HG03159 (cell line): ENCODE data around the gene CCSER1.
"Not testable (repeated sequence)": the region's sequence is repeated elsewhere in the genome, so short reads cannot be mapped to it uniquely, and the experiment has no call there.

Source experiments
- ATAC-seq: cut with Tn5 transposase; IDR thresholded peaks from one replicate; pipeline ENCODE4 v1.9.1; 2021; ENCODE audit warnings: mild to moderate bottlenecking, moderate library complexity; ENCODE audit not compliant: unreplicated experiment

The CCSER1 gene

DNA sequence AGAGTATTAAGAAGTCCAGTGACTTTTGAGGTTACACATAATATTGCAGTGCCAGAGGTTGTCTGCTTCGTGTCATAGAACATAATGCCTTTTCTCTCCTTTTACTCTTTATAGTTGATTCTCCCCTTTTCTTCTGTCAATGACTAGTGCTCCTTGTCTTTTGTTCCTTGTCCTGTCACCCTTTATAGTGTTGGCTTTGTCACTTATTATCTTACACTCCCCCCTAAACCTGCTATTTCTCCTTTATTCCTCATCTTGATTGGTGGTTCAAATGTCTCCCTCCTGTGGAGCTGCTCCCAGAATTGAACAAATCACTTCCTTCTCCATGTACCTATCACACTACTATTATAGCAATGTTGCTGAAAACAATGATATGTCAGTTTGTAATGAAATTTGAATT is 1320.0 kb downstream of the CCSER1 start:
- no peak for ATAC-seq

DNA sequence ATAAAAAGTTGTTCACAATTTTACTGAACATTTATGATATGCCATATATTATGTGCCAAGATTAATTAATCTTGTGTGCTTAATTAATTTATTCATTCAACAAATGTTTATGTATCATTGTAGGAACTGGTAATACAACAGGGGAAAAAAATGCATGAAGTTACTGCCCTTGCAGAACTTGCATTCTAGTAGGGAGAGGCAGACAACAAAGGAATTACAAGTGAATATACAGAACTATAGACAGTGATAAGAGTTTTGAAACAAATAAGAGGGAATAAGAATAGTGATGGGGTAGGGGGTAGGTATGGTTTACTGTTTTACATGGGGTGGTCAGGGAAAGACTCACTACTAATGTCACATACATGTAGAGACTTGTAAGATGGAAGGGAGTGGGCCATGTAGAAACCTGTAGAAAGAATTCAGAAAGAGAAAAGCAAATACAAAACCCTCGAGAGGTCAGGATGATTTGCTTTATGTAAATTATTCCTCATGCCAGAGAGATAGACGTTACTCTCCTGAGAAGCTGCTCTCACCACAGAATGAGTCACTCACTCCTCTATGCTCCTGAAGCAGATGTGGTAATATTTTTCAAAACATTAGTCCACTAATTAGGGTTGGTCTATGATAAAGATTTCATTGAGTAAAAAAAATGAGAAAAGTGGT is 1321.6 kb downstream of the CCSER1 start:
- no peak for ATAC-seq

DNA sequence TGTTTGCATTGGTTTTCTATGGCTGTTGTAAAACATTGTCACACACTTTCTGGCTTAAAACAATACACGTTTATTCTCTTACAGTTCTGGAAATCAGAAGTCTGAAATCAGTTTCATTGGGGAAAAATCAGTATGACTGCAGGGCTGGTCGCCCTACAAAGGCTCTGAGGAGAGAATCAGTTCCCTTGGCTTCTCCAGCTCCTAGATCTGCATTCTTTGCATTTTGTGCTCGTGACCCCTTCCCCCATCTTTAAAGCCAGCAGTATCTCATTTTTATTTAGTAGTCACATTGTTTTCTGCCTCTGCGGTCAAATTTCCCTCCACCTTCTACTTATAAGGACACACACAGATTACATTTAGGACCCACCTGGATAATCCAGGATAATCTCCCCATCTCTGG is 1326.9 kb downstream of the CCSER1 start:
- no peak for ATAC-seq

DNA sequence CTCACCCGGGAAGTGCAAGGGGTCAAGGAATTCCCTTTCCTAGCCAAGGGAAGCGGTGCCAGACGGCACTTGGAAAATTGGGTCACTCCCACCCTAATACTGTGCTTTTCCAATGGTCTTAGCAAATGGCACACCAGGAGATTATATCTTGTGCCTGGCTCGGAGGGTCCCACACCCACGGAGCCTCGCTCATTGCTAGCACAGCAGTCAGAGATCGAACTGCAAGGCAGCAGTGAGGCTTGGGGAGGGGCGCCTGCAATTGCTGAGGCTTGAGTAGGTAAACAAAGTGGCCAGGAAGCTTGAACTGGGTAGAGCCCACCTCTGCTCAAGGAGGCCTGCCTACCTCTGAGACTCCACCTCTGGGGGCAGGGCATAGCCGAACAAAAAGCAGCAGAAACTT is 1335.4 kb downstream of the CCSER1 start:
- ATAC-seq: not testable (repeated sequence)

DNA sequence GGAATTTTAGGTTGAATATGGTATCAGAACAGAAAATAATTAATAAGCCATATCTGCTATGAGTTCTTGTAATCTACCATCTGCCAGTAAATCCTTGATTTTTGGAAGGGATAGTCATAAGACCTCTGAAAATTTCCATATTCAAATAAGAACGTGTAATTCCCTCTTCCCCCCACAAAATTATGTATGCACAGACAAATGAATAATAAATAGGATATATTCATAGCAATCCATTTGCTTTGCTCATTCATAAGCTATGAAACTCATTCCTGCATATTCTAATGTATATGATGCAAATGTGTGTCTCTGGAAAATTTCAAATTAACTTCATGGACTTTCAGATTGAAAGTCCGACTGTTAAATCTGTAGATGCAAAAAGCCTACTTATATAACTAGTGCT is 1343.5 kb downstream of the CCSER1 start:
- no peak for ATAC-seq

DNA sequence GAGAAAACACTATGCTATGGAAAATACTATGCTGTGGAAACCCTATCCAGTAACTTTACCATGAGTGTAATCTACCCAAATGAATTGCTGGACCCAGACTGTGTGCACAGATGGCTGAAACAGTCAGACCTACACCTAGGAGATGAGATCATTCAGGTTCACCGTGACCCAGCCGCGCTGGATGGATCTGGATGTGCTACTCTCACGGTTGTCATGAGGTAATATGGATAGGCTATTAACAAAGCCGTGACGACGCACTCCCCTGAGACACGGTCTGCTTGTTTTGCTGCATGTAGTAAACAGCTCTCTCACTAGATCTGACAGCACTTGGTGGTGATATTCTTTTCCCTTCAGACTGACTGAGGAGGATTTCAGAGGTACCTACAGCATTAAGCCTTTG is 1344.1 kb downstream of the CCSER1 start:
- no peak for ATAC-seq

DNA sequence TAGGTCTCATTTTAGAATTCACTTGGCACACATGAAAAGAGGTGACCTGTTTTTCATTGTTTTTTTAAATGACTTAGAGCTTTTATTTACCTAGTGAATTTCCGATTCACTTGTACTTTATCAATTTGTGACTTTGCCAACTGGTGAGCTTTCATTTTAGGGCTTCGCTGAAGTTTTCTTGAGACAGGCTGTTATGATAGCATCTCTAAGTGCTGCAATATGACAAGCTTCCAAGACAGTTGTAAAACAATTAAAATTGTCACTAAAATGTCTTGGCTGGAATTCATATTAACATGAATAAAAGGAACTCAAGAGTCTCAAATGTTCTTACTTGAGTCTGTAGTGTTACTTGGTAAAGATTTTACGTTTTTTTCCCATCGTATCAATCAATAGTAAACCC is 1344.9 kb downstream of the CCSER1 start:
- ATAC-seq: no peak

DNA sequence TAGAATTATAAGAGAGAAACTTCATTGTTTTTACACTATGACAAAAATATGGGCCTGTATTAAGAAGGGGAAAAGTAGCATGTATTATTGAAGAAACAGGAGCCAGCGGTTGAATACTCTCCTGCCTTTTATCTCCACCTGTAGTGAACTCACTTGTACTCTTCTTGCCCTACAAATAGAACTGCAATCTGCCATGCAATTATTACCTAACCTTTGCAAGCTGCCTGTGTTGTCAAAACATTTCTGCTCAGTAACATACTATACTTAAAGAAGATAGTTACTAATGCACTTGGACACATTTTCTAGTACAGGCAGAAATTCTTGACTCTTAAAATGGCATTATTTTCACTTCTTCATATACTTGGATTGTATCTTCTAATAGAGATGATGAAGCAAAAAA is 1358.2 kb downstream of the CCSER1 start:
- ATAC-seq: no peak

DNA sequence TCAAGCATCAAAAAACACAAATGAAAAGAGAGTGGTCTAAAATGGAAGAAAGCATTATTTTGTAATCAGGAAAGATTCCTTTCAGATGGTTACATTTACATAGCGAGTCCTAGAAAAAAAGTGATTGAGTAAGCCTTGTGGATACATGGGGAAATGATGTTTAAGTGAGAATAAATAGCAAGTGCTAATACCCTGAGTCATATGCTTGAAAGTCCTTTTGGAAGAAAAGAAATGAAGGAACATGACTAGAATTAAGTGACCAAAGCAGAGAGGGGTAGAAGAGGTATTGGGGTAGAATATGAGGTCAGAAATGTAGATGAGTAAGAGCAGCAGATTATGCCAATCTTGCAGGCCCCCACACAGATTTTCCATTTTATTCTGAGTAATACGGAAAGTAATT is 1361.8 kb downstream of the CCSER1 start:
- no peak for ATAC-seq

DNA sequence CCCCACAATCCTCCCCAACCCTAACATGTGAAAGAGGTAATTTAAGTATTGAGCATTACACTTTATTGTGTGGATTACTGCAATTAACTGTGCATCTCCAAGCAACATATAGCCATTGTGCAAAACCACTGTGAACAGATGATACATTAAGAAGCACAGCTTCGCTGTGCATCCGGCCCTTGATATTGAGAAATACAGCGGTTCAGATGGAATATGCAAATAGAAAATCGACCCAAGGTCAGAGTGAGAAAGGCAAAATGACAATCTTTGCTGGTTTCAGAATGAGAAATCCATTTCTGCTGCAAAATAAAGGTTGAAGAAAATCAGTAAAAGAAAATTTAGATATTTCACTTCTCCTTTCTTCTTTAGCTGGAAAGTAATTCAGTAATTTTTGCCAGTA is 1370.7 kb downstream of the CCSER1 start:
- no peak for ATAC-seq

DNA sequence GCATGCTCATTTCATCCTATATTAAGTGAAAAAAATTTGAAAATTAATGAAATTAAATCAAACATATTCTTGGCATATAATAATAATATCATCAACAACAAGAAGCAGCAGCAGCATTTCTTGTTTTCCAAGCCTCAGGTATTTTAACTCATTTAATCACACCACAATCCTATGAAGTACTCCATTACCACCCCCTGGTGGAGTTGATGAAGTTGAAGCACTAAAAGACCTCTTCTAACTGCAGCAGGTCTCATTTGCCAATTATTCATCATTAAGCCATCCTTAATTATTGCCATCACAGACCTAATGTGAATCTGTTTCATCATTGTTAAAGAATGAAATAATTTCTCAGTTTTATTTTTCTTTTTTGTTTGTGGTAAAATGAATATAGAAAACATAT is 1375.2 kb downstream of the CCSER1 start:
- no peak for ATAC-seq

DNA sequence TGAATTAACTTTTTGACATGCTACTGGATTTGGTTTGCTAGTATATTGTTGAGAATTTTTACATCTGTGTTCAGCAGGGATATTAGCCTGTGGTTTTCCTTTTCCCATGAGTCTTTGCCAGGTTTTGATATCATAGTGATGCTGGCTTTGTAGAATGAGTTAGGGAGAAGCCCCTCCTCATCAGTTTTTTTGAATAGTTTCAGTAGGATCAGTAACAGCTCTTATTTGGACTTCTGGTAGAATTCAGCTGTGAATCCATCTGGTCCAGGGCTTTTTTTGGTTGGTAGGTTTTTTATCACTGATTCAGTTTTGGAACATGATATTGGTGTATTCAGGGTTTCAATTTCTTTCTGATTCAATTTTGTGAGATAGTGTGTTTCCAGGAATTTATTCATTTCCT is 1386.1 kb downstream of the CCSER1 start:
- no peak for ATAC-seq

DNA sequence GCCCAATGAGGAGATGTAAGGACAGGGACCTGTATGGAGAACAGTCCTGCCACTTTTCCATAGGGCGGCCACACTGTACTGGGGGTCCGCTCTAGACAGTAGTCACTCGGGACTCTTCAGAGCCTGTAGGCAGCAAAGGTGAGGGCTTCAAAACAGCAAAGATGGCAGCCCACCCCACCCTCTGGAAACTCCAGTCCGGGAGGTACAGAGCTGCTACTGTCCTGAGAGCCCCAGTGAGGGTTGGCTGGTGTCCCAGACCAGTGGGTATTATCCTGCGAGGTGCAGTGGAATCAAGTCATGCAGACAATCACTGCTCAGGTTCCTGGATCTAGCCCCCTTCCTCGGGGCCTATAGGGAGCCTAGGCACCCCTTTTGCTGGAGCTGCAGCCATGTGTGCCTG is 1392.0 kb downstream of the CCSER1 start:
- ATAC-seq: no peak

DNA sequence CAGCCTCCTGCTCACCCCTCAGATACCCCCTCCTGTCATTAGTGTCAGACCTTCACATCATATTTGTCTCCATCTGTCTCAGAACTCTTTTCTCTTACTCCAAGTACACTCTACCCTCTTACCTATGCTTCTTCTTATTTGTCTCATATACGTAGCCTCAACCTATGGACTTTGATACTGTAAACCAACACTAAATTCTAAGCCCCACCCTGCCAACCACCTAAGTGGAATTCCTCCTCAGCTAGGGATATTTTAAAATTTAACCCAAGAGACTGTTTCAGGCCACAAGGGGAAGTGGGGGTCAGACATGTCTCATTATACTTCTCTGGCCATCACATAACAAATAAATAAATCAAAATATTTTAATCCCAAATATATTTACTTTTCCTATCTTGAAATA is 1398.4 kb downstream of the CCSER1 start:
- no peak for ATAC-seq

DNA sequence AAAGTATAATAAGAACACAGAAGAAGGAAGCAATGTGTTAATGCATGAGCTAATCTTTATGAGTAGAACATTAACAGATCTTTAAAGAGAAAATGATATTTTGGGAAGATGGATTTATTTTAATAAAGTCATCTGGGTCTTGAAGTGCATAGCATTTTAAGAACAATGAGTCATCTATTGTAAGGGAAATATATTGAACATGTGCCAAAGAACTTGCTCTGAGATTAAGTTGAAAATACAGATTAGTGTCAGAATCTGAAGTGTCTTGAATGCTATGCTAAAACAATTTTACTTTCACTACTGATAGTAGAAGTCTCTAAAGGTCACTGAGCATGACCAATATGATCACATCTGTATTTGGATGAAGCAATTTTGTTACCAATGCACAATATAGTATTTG is 1399.9 kb downstream of the CCSER1 start:
- no peak for ATAC-seq

DNA sequence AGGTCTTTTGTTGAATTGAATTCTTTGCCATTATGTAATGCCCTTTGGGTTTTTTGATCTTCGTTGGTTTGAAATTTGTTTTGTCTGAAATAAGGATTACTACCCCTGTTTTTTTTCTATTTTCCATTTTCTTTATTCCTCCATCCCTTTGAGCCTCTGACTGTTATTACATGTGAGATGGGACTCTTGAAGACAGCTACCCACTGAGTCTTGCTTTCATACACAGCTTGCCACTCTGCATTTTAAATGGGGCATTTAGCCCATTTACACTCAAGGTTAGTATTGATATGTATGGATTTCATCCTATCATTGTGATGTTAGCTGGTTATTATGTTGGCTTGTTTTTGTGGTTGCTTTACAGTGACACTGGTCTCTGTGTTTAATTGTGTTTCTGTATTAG is 1440.4 kb downstream of the CCSER1 start:
- no peak for ATAC-seq

DNA sequence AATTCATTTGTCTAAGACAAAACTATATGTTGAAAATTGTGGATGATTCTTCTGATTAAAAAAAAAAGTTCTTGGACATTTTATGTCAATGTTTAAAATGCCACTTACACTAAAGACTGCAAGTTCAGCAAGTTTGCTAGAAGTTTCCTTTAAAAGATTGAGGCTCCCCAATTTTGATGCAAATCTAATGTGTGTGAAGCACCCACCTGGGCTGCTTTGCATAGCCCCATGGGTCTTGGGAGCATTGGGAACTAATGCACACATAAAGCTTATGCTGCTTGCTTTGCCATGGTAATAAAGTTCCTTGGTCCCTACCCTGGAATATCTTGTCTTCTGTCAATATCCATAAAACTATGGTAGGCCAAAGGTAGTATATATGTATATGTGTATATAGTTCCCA is 1450.7 kb downstream of the CCSER1 start:
- ATAC-seq: no peak

DNA sequence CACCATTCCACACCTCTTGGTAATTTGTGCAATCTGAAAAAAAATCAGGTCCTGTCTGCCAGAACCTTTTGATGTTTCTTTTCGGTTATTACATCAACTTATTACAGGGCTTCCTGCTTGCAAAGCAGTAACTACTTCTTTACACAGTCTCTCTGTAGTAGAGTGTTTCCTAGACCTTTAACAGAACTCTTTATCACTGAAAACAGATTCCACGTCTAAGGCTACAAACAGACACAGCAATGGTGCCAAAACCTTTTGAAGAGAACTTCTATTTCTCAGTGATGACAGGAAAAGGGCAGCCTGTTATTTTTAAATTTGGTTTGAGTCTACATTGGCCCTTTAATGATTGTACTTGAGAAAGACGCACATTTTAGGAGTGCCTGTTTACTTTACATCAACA is 1463.1 kb downstream of the CCSER1 start:
- no peak for ATAC-seq

DNA sequence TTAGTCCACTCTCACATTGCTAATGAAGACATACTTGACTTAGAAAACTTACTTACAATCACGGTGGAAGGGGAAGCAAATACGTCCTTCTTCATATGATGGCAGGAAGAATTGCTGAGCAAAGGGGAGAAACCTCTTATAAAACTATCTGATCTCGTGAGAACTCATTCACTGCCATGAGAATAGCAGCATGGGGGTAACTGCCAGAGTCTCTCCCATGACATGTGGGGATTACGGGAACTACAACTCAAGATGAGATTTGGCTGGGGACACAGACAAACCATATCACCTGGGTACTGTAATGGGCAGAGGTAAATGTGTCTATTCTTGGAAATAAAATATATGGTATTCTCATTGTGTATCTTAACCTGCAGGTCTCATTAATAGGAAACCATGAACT is 1464.9 kb downstream of the CCSER1 start:
- no peak for ATAC-seq

DNA sequence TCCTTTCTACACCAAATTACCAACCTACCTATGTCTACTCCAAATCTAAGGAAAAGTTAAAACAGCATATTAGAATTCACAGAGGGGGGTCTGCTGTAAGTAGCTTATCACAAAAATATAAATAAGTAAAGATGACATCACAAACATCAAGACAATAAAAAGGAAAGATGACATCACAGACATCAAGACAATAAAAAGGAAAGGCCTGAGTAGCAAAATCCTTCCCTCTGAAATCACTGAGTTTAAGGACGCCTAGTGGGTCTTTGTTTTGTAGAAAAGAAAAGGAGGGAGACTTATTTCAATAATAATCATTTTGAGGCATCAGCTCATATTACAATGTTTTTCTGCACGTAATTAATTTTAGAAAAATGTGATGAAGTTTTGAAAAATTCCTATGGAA is 1469.5 kb downstream of the CCSER1 start:
- no peak for ATAC-seq

DNA sequence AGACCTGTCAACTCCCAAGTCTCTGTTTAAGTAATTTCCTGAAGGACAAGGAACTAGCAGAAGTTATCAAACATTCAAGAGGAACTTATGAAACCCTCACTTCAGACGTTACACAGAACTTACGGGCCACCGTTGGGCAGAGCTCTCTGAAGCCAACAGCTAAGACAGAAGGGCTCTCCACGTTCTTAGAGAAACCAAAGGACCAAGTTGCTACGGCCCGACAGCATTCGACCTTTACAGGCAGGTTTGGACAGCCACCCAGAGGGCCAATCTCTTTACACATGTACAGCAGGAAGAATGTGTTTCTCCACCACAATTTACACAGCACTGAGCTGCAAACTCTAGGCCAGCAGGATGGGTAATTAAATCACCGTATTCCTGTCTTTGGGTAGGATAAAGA is 1471.5 kb downstream of the CCSER1 start:
- ATAC-seq: no peak

DNA sequence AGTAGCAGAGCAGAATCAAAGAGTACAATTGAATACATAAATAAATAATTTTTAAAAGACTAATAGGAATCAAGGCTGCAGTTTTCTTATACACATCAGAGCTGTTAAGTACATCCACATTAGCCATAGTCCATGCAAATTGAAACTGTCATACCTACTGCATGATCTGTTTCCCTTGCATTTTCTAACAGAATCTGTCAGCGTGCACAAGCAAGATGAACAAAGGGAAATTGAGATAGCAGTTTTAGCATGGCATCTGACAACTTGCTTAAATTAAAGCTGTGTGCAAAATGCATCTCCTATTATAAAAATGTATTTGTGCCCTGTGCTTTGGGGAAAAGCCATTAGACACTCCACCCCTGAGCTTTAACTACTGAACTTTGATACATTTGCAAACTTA is 1473.1 kb downstream of the CCSER1 start:
- ATAC-seq: no peak

DNA sequence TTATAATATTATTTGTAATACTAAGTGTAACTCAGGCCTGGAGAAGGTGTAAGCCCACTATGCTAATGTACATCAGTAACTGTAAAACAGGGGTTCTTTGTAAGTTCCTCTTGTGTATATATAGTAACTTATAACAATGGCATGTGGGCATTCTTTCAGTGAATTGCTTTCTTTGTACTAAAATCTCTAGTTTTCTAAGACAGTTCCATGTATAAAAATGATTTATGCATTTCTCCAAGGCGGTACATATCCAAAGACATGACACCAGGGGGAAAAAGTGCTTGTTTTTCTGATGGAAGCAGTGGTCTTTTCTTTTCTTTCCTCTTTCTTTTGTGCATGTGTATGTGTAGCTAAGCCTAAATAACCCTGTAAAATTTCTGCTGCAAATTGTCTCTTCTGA is 1474.2 kb downstream of the CCSER1 start:
- no peak for ATAC-seq

DNA sequence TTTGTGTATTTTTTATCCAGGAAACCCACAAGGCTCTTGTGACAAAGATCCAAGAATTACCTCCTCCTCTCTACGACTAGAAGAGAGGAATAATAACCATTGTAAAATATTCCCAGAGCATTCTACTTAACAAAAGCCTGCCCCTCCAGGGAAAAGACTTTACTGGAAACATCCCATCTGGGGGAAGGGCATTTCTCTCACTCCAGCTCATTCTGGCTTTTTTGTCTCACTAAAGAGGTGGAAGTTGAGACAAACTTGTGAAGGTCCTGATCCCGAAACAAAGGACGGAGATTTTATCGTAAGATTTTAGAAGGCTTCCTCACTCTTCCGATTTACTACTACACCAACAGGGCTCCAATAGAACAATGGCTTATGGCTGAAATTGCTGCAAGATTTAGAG is 1484.6 kb downstream of the CCSER1 start:
- no peak for ATAC-seq
